Thymus (tissue), 11 donors: Measurements from ENCODE around the gene GALNT8. TPM values are rescaled to one million over a fixed set of nuclear protein-coding genes. Genes with fewer than 3 reads are reported as not detected.

Experiments used
- DNase-seq, 9 donors: peaks; one replicate each; pipeline ENCODE4 v3.0.0-alpha.2; 2013; ENCODE audit warnings: low spot score in 9 of 9, low read depth in 6 of 9, missing footprints in 1 of 9
- H3K27ac ChIP-seq, 2 donors: one replicate each; pipeline ENCODE4 v1.5.1; 2013; ENCODE audit warnings: control low read depth in 1 of 2, low read depth in 1 of 2, low read length in 1 of 2, mild to moderate bottlenecking in 1 of 2, moderate library complexity in 1 of 2
- H3K27me3 ChIP-seq, 2 donors: one replicate each; pipeline ENCODE4 v1.5.1; 2013; ENCODE audit warnings: low read length in 1 of 2; ENCODE audit not compliant: control insufficient read depth in 2 of 2, insufficient read depth in 1 of 2
- H3K36me3 ChIP-seq, 2 donors: one replicate each; pipeline ENCODE4 v1.5.1; 2013; ENCODE audit warnings: low read length in 1 of 2, mild to moderate bottlenecking in 1 of 2, moderate library complexity in 1 of 2; ENCODE audit not compliant: control insufficient read depth in 2 of 2, insufficient read depth in 2 of 2
- H3K4me1 ChIP-seq, 2 donors: one replicate each; pipeline ENCODE4 v1.5.1; 2013; ENCODE audit warnings: low read length in 2 of 2; ENCODE audit not compliant: control insufficient read depth in 2 of 2, insufficient read depth in 2 of 2
- H3K4me3 ChIP-seq, 2 donors: one replicate each; pipeline ENCODE4 v1.5.1; 2013; ENCODE audit warnings: low read length in 2 of 2, control low read depth in 1 of 2, mild to moderate bottlenecking in 1 of 2
- H3K9me3 ChIP-seq, 2 donors: one replicate each; pipeline ENCODE4 v1.5.1; 2013; ENCODE audit warnings: low read length in 1 of 2, mild to moderate bottlenecking in 1 of 2; ENCODE audit not compliant: control insufficient read depth in 2 of 2, insufficient read depth in 1 of 2
- WGBS: extraction: QIAGEN DNeasy Blood & Tissue Kit; methylation state at CpG from one replicate; pipeline ENCODE4 v1.1.7; 2013; 5-methylcytosine and 5-hydroxymethylcytosine counted together
- polyA plus RNA-seq: library from polyadenylated mRNA; stranded (reverse); fragments of 200-250 nt; gene quantifications from one replicate; pipeline ENCODE4 v1.2.3, GENCODE V29; 2013
- total RNA-seq: library from RNA; stranded (reverse); fragments of 120-200 nt; gene quantifications from one replicate; pipeline ENCODE4 v1.2.4, GENCODE V29; 2013
- donor health status: healthy.

The GALNT8 gene
- total and polyA plus RNA-seq, 2 donors: 0.30 to 0.61 TPM

GRCh38 chr12:4813741-4814140 is 93.5 kb downstream of the GALNT8 start:
- Histone ChIP-seq H3K36me3 (no peaks in the 10 kb centered on the region), H3K4me3 (no peak overlapping the region), H3K9me3 (no peaks in the 10 kb centered on the region), H3K4me1 (peaks cover 18 to 28% of the 10 kb centered on the region in 2 donors), H3K27me3 (peaks cover 21 to 27% of the 10 kb centered on the region in 2 donors), H3K27ac (no peak overlapping the region)
- DNase-seq: no peak
- 92% methylated on average over 5 of the region's 5 CpGs for WGBS

- no peak overlapping the region for H3K4me3 ChIP-seq
- no peak overlapping the region for H3K27ac ChIP-seq
- peaks cover 13 to 20% of the 10 kb centered on the region in 2 donors for H3K27me3 ChIP-seq
- peaks cover 13 to 32% of the 10 kb centered on the region in 2 donors for H3K4me1 ChIP-seq
- no peak for DNase-seq
- H3K36me3 ChIP-seq: no peaks in the 10 kb centered on the region
- 94% methylated on average over 9 of the region's 9 CpGs for WGBS
- no peaks in the 10 kb centered on the region for H3K9me3 ChIP-seq
These were observed 94.3 kb downstream of the GALNT8 start for GRCh38 chr12:4814485-4814884.

- H3K36me3 ChIP-seq: no peaks in the 10 kb centered on the region
- H3K27me3 ChIP-seq: no peaks in the 10 kb centered on the region
- H3K27ac ChIP-seq: no peak overlapping the region
- no peak overlapping the region for H3K4me3 ChIP-seq
- WGBS: 97% methylated on average over 8 of the region's 8 CpGs
- no peak for DNase-seq
- H3K4me1 ChIP-seq: peaks cover 13 to 28% of the 10 kb centered on the region in 2 donors
- no peaks in the 10 kb centered on the region for H3K9me3 ChIP-seq
These were observed 96.7 kb downstream of the GALNT8 start for GRCh38 chr12:4816744-4817525.

GRCh38 chr12:4817880-4818279 is 97.7 kb downstream of the GALNT8 start:
- H3K27ac ChIP-seq: no peak overlapping the region
- H3K4me1 ChIP-seq: peaks cover 13 to 28% of the 10 kb centered on the region in 2 donors
- no peaks in the 10 kb centered on the region for H3K36me3 ChIP-seq
- DNase-seq: peak in 5 of 9 donors; percentile 39 to 76 (median 41)
- H3K4me3 ChIP-seq: no peak overlapping the region
- 17% methylated on average over 8 of the region's 8 CpGs for WGBS
- H3K9me3 ChIP-seq: no peaks in the 10 kb centered on the region
- H3K27me3 ChIP-seq: no peaks in the 10 kb centered on the region

- peaks cover 13 to 28% of the 10 kb centered on the region in 2 donors for H3K4me1 ChIP-seq
- 53% methylated on average over 7 of the region's 7 CpGs for WGBS
- no peak overlapping the region for H3K4me3 ChIP-seq
- H3K27me3 ChIP-seq: no peaks in the 10 kb centered on the region
- H3K36me3 ChIP-seq: no peaks in the 10 kb centered on the region
- no peak for DNase-seq
- peak overlapping the region in 1 of 2 donors; percentile 33 for H3K27ac ChIP-seq
- H3K9me3 ChIP-seq: no peaks in the 10 kb centered on the region
These were observed 99.5 kb downstream of the GALNT8 start for GRCh38 chr12:4819654-4820053.

GRCh38 chr12:4820971-4821370 is 100.8 kb downstream of the GALNT8 start:
- H3K36me3 ChIP-seq: no peaks in the 10 kb centered on the region
- H3K4me1 ChIP-seq: peaks cover 23 to 38% of the 10 kb centered on the region in 2 donors
- H3K27me3 ChIP-seq: no peaks in the 10 kb centered on the region
- H3K9me3 ChIP-seq: no peaks in the 10 kb centered on the region
- no peak overlapping the region for H3K27ac ChIP-seq
- WGBS: 58% methylated on average over 9 of the region's 9 CpGs
- H3K4me3 ChIP-seq: no peak overlapping the region
- no peak for DNase-seq

Other genes with a start within 250 kb of the GALNT8 start
- gene RAD51AP1, start 181.5 kb upstream of the GALNT8 start, total RNA-seq: 39.5 TPM
- gene RAD51AP1, start 181.5 kb upstream of the GALNT8 start, polyA plus RNA-seq: 3.4 TPM
- 61.8 TPM for gene DYRK4, start 158.2 kb upstream of the GALNT8 start, total RNA-seq
- 50.5 TPM for gene DYRK4, start 158.2 kb upstream of the GALNT8 start, polyA plus RNA-seq
- gene AKAP3, start 71.3 kb upstream of the GALNT8 start, total RNA-seq: 0.76 TPM
- 1.1 TPM for gene AKAP3, start 71.3 kb upstream of the GALNT8 start, polyA plus RNA-seq
- gene NDUFA9, start 71.3 kb upstream of the GALNT8 start, total RNA-seq: 129 TPM
- 56.6 TPM for gene NDUFA9, start 71.3 kb upstream of the GALNT8 start, polyA plus RNA-seq
- 0.71 TPM for gene KCNA1, start 189.5 kb downstream of the GALNT8 start, total RNA-seq
- gene KCNA1, start 189.5 kb downstream of the GALNT8 start, polyA plus RNA-seq: 4.0 TPM